ENCODE measurements around the gene ITSN1.
"Not testable (repeated sequence)": the region's sequence is repeated elsewhere in the genome, so short reads cannot be mapped to it uniquely, and the experiment has no call there.

Gene ITSN1

GRCh38 chr21:33684068-33684467, 41.8 kb downstream of the ITSN1 start:
- DNase-seq = no peak

GRCh38 chr21:33684923-33685560, 42.7 kb downstream of the ITSN1 start:
- DNase-seq = no peak

GRCh38 chr21:33685613-33686197, 43.4 kb downstream of the ITSN1 start:
- DNase-seq = peak in 2 of 3 donors; percentile 22 to 38

- DNase-seq = peak; percentile 18 to 51 (median 47)
Observed at GRCh38 chr21:33686386-33686785, 44.1 kb downstream of the ITSN1 start.

- DNase-seq = no peak
Observed at GRCh38 chr21:33687634-33688033, 45.3 kb downstream of the ITSN1 start.

GRCh38 chr21:33688353-33688752, 46.1 kb downstream of the ITSN1 start:
- DNase-seq = no peak

GRCh38 chr21:33690874-33691273, 48.6 kb downstream of the ITSN1 start:
- no peak for DNase-seq

- DNase-seq = peak; percentile 44 to 67 (median 46)
Observed at GRCh38 chr21:33691945-33692603, 49.8 kb downstream of the ITSN1 start.

- DNase-seq = no peak
Observed at GRCh38 chr21:33695813-33696212, 53.5 kb downstream of the ITSN1 start.

GRCh38 chr21:33696465-33696864, 54.2 kb downstream of the ITSN1 start:
- DNase-seq = no peak

GRCh38 chr21:33698087-33698860, 56.0 kb downstream of the ITSN1 start:
- no peak for DNase-seq

GRCh38 chr21:33699277-33699676, 57.0 kb downstream of the ITSN1 start:
- no peak for DNase-seq

- no peak for DNase-seq
Observed at GRCh38 chr21:33700491-33700890, 58.2 kb downstream of the ITSN1 start.

- no peak for DNase-seq
Observed at GRCh38 chr21:33703750-33704606, 61.7 kb downstream of the ITSN1 start.

GRCh38 chr21:33707846-33708245, 65.5 kb downstream of the ITSN1 start:
- DNase-seq = no peak

- no peak for DNase-seq
Observed at GRCh38 chr21:33708874-33709273, 66.6 kb downstream of the ITSN1 start.

GRCh38 chr21:33712022-33712803, 69.9 kb downstream of the ITSN1 start:
- no peak for DNase-seq

GRCh38 chr21:33721081-33721480, 78.8 kb downstream of the ITSN1 start:
- DNase-seq = no peak

GRCh38 chr21:33729139-33729538, 86.8 kb downstream of the ITSN1 start:
- DNase-seq = not testable (repeated sequence)

- DNase-seq = peak in 1 of 3 donors; percentile 16
Observed at GRCh38 chr21:33729641-33730040, 87.3 kb downstream of the ITSN1 start.

GRCh38 chr21:33731447-33731846, 89.1 kb downstream of the ITSN1 start:
- DNase-seq = peak in 2 of 3 donors; percentile 8 to 17

GRCh38 chr21:33732038-33732437, 89.7 kb downstream of the ITSN1 start:
- DNase-seq = peak in 1 of 3 donors; percentile 2
